HG03565 (cell line): ENCODE measurements around the gene PLA2G5.

Experiments
- ATAC-seq: cut with Tn5 transposase; IDR thresholded peaks from one replicate; pipeline ENCODE4 v1.9.1; 2021; ENCODE audit warnings: mild to moderate bottlenecking, moderate library complexity; ENCODE audit not compliant: unreplicated experiment

The PLA2G5 gene

GRCh38 chr1:20063861-20064292, 6.1 kb upstream of the PLA2G5 start:
- ATAC-seq, result no peak

GRCh38 chr1:20068722-20069121, 1.3 kb upstream of the PLA2G5 start:
- no peak for ATAC-seq

- ATAC-seq, result no peak
Observed at GRCh38 chr1:20070357-20070756, 363 bp downstream of the PLA2G5 start.

- no peak for ATAC-seq
Observed at GRCh38 chr1:20071416-20071815, 1.4 kb downstream of the PLA2G5 start.

GRCh38 chr1:20072771-20073170, 2.8 kb downstream of the PLA2G5 start:
- no peak for ATAC-seq

- ATAC-seq, result no peak
Observed at GRCh38 chr1:20073256-20073655, 3.3 kb downstream of the PLA2G5 start.

GRCh38 chr1:20074055-20074724, 4.2 kb downstream of the PLA2G5 start:
- no peak for ATAC-seq

GRCh38 chr1:20074725-20075171, 4.8 kb downstream of the PLA2G5 start:
- no peak for ATAC-seq

- ATAC-seq, result no peak
Observed at GRCh38 chr1:20075345-20075744, 5.4 kb downstream of the PLA2G5 start.

- ATAC-seq, result no peak
Observed at GRCh38 chr1:20076223-20076622, 6.2 kb downstream of the PLA2G5 start.

GRCh38 chr1:20076710-20077461, 6.9 kb downstream of the PLA2G5 start:
- no peak for ATAC-seq

GRCh38 chr1:20078171-20078651, 8.2 kb downstream of the PLA2G5 start:
- no peak for ATAC-seq

- ATAC-seq, result no peak
Observed at GRCh38 chr1:20078711-20079110, 8.7 kb downstream of the PLA2G5 start.

GRCh38 chr1:20079661-20080305, 9.8 kb downstream of the PLA2G5 start:
- no peak for ATAC-seq

GRCh38 chr1:20080441-20081352, 10.7 kb downstream of the PLA2G5 start:
- no peak for ATAC-seq

GRCh38 chr1:20081353-20081810, 11.4 kb downstream of the PLA2G5 start:
- no peak for ATAC-seq

GRCh38 chr1:20082772-20083171, 12.8 kb downstream of the PLA2G5 start:
- ATAC-seq, result no peak

- ATAC-seq, result no peak
Observed at GRCh38 chr1:20083178-20083944, 13.4 kb downstream of the PLA2G5 start.

GRCh38 chr1:20086800-20087199, 16.8 kb downstream of the PLA2G5 start:
- ATAC-seq, result no peak

GRCh38 chr1:20087668-20088067, 17.7 kb downstream of the PLA2G5 start:
- no peak for ATAC-seq
